Smooth muscle cell of the umbilical artery (primary cell): ENCODE measurements around the gene SETD6. TPM values are rescaled to one million over a fixed set of nuclear protein-coding genes. Genes with fewer than 3 reads are reported as not detected.

Experiments
- total RNA-seq: library from RNA; depleted of rRNA; stranded (reverse); fragments of >200 nt; gene quantifications from 2 replicates; pipeline ENCODE4 v1.2.3, GENCODE V29; 2014

Gene SETD6
- 13.3 and 14.0 TPM in 2 replicates for total RNA-seq

GRCh38 chr16:58515125-58515870, at the start of gene SETD6:
TSS of gene SETD6 (plus strand) at chr16:58515517. CDS start at chr16:58515538, 21 bp downstream.

GRCh38 chr16:58499615-58500351, 15.5 kb upstream of the SETD6 start, which contains the start of gene NDRG4:
TSS of gene NDRG4 (plus strand) at chr16:58500143. CDS start at chr16:58500249, 106 bp downstream.

Other genes with a start within 250 kb of the SETD6 start
- not detected in 2 replicates for gene PRSS54, start 220.5 kb upstream of the SETD6 start, total RNA-seq
- gene GINS3, start 123.0 kb upstream of the SETD6 start, total RNA-seq: 0.89 and 3.1 TPM in 2 replicates
- 11.3 and 13.7 TPM in 2 replicates for gene NDRG4, start 15.4 kb upstream of the SETD6 start, total RNA-seq
- gene CNOT1, start 114.3 kb downstream of the SETD6 start, total RNA-seq: 95.9 and 163 TPM in 2 replicates
- gene SLC38A7, start 169.3 kb downstream of the SETD6 start, total RNA-seq: 47.2 and 49.6 TPM in 2 replicates
- gene GOT2, start 218.8 kb downstream of the SETD6 start, total RNA-seq: 34.1 and 75.5 TPM in 2 replicates